Upper lobe of left lung (tissue), 4 donors: ENCODE data around the gene MEF2A.

Experiments used
- CTCF ChIP-seq, 6 experiments: fragments of 450-650 bp in 4 of 6; fragments of 200-600 bp in 2 of 6; sonication (generic) in 2 of 6; IDR thresholded peaks; one replicate each; pipeline ENCODE4 v1.5.1; 2016 to 2019; ENCODE audit warnings: antibody characterized with exemption in 6 of 6
- EP300 ChIP-seq, 4 donors: sonication (generic); formaldehyde crosslinking; IDR thresholded peaks; one replicate each; pipeline ENCODE4 v1.5.1; 2017; ENCODE audit warnings: antibody characterized with exemption in 4 of 4, control low read depth in 2 of 4
- POLR2A ChIP-seq, 4 donors: fragments of 450-650 bp; IDR thresholded peaks; one replicate each; pipeline ENCODE4 v1.5.1; 2016 to 2017; ENCODE audit warnings: antibody characterized with exemption in 4 of 4, mild to moderate bottlenecking in 2 of 4
- POLR2AphosphoS5 ChIP-seq, 2 donors: sonication (generic); formaldehyde crosslinking; IDR thresholded peaks; one replicate each; pipeline ENCODE4 v1.5.1; 2017; ENCODE audit warnings: antibody characterized with exemption in 2 of 2

GRCh38 chr15:99741835-99742234, 176.1 kb downstream of the MEF2A start:
- TF ChIP-seq CTCF (IDR thresholded peaks at IDR 0.05), result no peak
- no peak for TF ChIP-seq POLR2AphosphoS5 (IDR thresholded peaks at IDR 0.05)
- no peak for TF ChIP-seq POLR2A (IDR thresholded peaks at IDR 0.05)
- TF ChIP-seq EP300 (IDR thresholded peaks at IDR 0.05), result no peak
